IMR-90 (cell line): Measurements from ENCODE around the gene ADCY1. TPM values are rescaled to one million over a fixed set of nuclear protein-coding genes. Genes with fewer than 3 reads are reported as not detected.

Experiments
- ATAC-seq: fragments of 200-7000 bp; cut with Tn5 transposase; 2 replicates; pipeline ENCODE4 v1.9.1; 2020; ENCODE audit warnings: low read depth, mild to moderate bottlenecking, moderate library complexity
- BruUV-seq: library from RNA; stranded (reverse); fragments of 400-500 nt; replicated peaks from 2 replicates; lab custom pipeline; 2021; lab: Mats Ljungman, UMichigan
- CTCF ChIA-PET: fragments of 300-600 bp; formaldehyde crosslinking; extraction: SDS; loops from one replicate; lab custom pipeline; 2021; ENCODE audit warnings: antibody characterized with exemption; lab: Yijun Ruan, JAX
- POLR2A ChIA-PET: fragments of 300-600 bp; sonication (Branson Sonifier 250); formaldehyde crosslinking; loops from one replicate; lab custom pipeline; 2022; ENCODE audit warnings: antibody characterized with exemption; ENCODE audit not compliant: unreplicated experiment; lab: Charles Lee
- DNase-seq: peaks from one replicate; pipeline ENCODE4 v3.0.0; 2013
- H2AFZ ChIP-seq: replicated peaks from 2 replicates; pipeline ENCODE3; 2013; ENCODE audit warnings: low read length, mild to moderate bottlenecking; ENCODE audit not compliant: poor library complexity
- H2AK5ac ChIP-seq: 2 replicates; pipeline ENCODE4 v1.6.1; 2013; ENCODE audit warnings: low read depth, low read length, inconsistent platforms
- H2AK9ac ChIP-seq: replicated peaks from 2 replicates; pipeline ENCODE3; 2013; ENCODE audit warnings: mild to moderate bottlenecking, low read depth, low read length, moderate library complexity; ENCODE audit not compliant: poor library complexity
- H2BK120ac ChIP-seq: 2 replicates; pipeline ENCODE4 v1.6.1; 2013; ENCODE audit warnings: low read depth, low read length, inconsistent platforms
- H2BK15ac ChIP-seq: 3 replicates; pipeline ENCODE4 v1.6.1; 2013; ENCODE audit warnings: low read depth, low read length, inconsistent platforms
- H2BK20ac ChIP-seq: 2 replicates; pipeline ENCODE4 v1.6.1; 2013; ENCODE audit warnings: low read depth, mild to moderate bottlenecking, inconsistent platforms, low read length, moderate library complexity
- H2BK5ac ChIP-seq: 2 replicates; pipeline ENCODE4 v1.6.1; 2013; ENCODE audit warnings: mild to moderate bottlenecking, low read depth, low read length, inconsistent platforms; ENCODE audit not compliant: poor library complexity, severe bottlenecking
- H3K14ac ChIP-seq: replicated peaks from 2 replicates; pipeline ENCODE4 v1.6.1; 2013; ENCODE audit warnings: low read depth, low read length, inconsistent platforms
- H3K18ac ChIP-seq: 2 replicates; pipeline ENCODE4 v1.6.1; 2013; ENCODE audit warnings: low read depth, low read length, control low read depth
- H3K23ac ChIP-seq: 2 replicates; pipeline ENCODE4 v1.6.1; 2013; ENCODE audit warnings: low read depth, low read length, inconsistent platforms
- H3K27ac ChIP-seq: 2 replicates; pipeline ENCODE4 v1.5.1; 2013; ENCODE audit warnings: mild to moderate bottlenecking, control low read depth, low read length; ENCODE audit not compliant: insufficient read depth
- H3K27me3 ChIP-seq: 2 replicates; pipeline ENCODE4 v1.6.1; 2013; ENCODE audit warnings: low read length; ENCODE audit not compliant: control insufficient read depth, insufficient read depth
- H3K36me3 ChIP-seq: 2 replicates; pipeline ENCODE4 v1.6.1; 2013; ENCODE audit warnings: low read length, mixed read lengths; ENCODE audit not compliant: control insufficient read depth, insufficient read depth
- H3K4ac ChIP-seq: 2 replicates; pipeline ENCODE4 v1.6.1; 2013; ENCODE audit warnings: low read depth, low read length, inconsistent platforms
- H3K4me1 ChIP-seq: 2 replicates; pipeline ENCODE4 v1.6.1; 2013; ENCODE audit warnings: low read length, mixed read lengths; ENCODE audit not compliant: control insufficient read depth, insufficient read depth
- H3K4me2 ChIP-seq: 2 replicates; pipeline ENCODE4 v1.6.1; 2013; ENCODE audit warnings: low read depth, mild to moderate bottlenecking, control low read depth, low read length, moderate library complexity
- H3K4me3 ChIP-seq: 2 replicates; pipeline ENCODE4 v1.5.1; 2013; ENCODE audit warnings: low read depth, mild to moderate bottlenecking, control low read depth, low read length, moderate library complexity; ENCODE audit not compliant: insufficient read depth
- H3K56ac ChIP-seq: 2 replicates; pipeline ENCODE4 v1.6.1; 2013; ENCODE audit warnings: low read length, inconsistent platforms; ENCODE audit not compliant: insufficient read depth; ENCODE audit errors: extremely low read depth
- H3K79me1 ChIP-seq, 2 experiments: 2 replicates each; pipeline ENCODE4 v1.6.1; 2013; ENCODE audit warnings: low read length in 2 of 2, inconsistent platforms in 1 of 2, low read depth in 1 of 2
- H3K9ac ChIP-seq: 2 replicates; pipeline ENCODE4 v1.6.1; 2013; ENCODE audit warnings: low read depth, low read length, control low read depth
- H3K9me1 ChIP-seq: 2 replicates; pipeline ENCODE4 v1.6.1; 2013; ENCODE audit warnings: low read length, inconsistent platforms; ENCODE audit not compliant: insufficient read depth
- H3K9me3 ChIP-seq: 2 replicates; pipeline ENCODE4 v1.6.1; 2013; ENCODE audit warnings: low read length; ENCODE audit not compliant: control insufficient read depth, insufficient read depth
- H4K20me1 ChIP-seq: 2 replicates; pipeline ENCODE4 v1.6.1; 2013; ENCODE audit warnings: low read length, inconsistent platforms; ENCODE audit not compliant: insufficient read depth
- H4K5ac ChIP-seq: 2 replicates; pipeline ENCODE4 v1.6.1; 2013; ENCODE audit warnings: mild to moderate bottlenecking, low read depth, low read length, control low read depth
- H4K8ac ChIP-seq, 2 experiments: 2 replicates each; pipeline ENCODE4 v1.6.1; 2013; ENCODE audit warnings: low read depth in 2 of 2, low read length in 2 of 2, control low read depth in 1 of 2, inconsistent platforms in 1 of 2
- H4K91ac ChIP-seq: 2 replicates; pipeline ENCODE4 v1.6.1; 2013; ENCODE audit warnings: low read depth, low read length, inconsistent platforms; ENCODE audit not compliant: insufficient read depth
- MAZ ChIP-seq: IDR thresholded peaks from 2 replicates; pipeline ENCODE4 v1.6.1; 2012; ENCODE audit warnings: low read depth, mild to moderate bottlenecking, low read length, improper control_type of control experiment, moderate library complexity, borderline replicate concordance
- POLR2A ChIP-seq: IDR thresholded peaks from 2 replicates; pipeline ENCODE4 v1.6.1; 2012; ENCODE audit warnings: mild to moderate bottlenecking, low read depth, low read length
- WGBS, 2 experiments: methylation state at CpG; one replicate each; pipeline versions ENCODE4 v1.1.5 to v1.1.7; 2013; ENCODE audit warnings: missing lambda C conversion rate in 2 of 2; ENCODE audit not compliant: insufficient read length in 1 of 2; ENCODE audit errors: extremely low coverage in 2 of 2; 5-methylcytosine and 5-hydroxymethylcytosine counted together
- dilution Hi-C: fragments of 300-500 bp; cut with HindIII; formaldehyde crosslinking; loops from one replicate; pipeline ENCODE4 v1.14.3; 2018; ENCODE audit warnings: low sequenced_read_pairs; ENCODE audit not compliant: unreplicated experiment
- in situ Hi-C: fragments of 300-500 bp; cut with MboI; formaldehyde crosslinking; loops from 3 replicates; pipeline ENCODE4 v1.14.3; 2019; ENCODE audit warnings: low sequenced_read_pairs, inconsistent platforms, mixed read lengths
- intact Hi-C: fragments of 100-400 bp; cut with micrococcal nuclease; formaldehyde crosslinking; loops from 2 replicates; pipeline ENCODE4 v1.10.0; 2022
- polyA plus RNA-seq, 3 experiments: library from polyadenylated mRNA; depleted of rRNA; stranded (reverse); fragments of >200 nt; gene quantifications; 2 replicates each; pipeline ENCODE4 v1.2.3, GENCODE V29; 2012; ENCODE audit warnings: low replicate concordance in 1 of 3
- total RNA-seq: library from RNA; depleted of rRNA; stranded (reverse); fragments of >200 nt; gene quantifications from 2 replicates; pipeline ENCODE4 v1.2.3, GENCODE V29; 2012

ADCY1 gene
- total and polyA plus RNA-seq, 2 of the 4 experiments (the other 2 are of a cell fraction): 0.18 to 0.24 TPM

- H2BK120ac ChIP-seq: no peak overlapping the region
- no peaks in the 10 kb centered on the region for H3K36me3 ChIP-seq
- no peak overlapping the region for H4K8ac ChIP-seq
- H4K20me1 ChIP-seq: no peaks in the 10 kb centered on the region
- H2AK9ac ChIP-seq: no peak overlapping the region
- no peak overlapping the region; the same call in 1 of the 2 replicates for H3K4ac ChIP-seq
- H2AFZ ChIP-seq: no peak overlapping the region
- H3K27me3 ChIP-seq: no peaks in the 10 kb centered on the region; the same call in 1 of the 2 replicates
- CTCF ChIA-PET: no interaction called here
- no peak for TF ChIP-seq MAZ
- TF ChIP-seq POLR2A: no peak
- H3K9ac ChIP-seq: no peak overlapping the region
- H3K4me1 ChIP-seq: peaks cover 11% of the 10 kb centered on the region
- H3K14ac ChIP-seq: no peak overlapping the region
- in situ Hi-C loops (no loop called here), dilution Hi-C loops (no loop called here), intact Hi-C loops (no loop called here)
- no CpG with 5 or more reads among the region's 3 CpGs for WGBS, 2 experiments
- no peak overlapping the region for H2BK20ac ChIP-seq
- no peaks in the 10 kb centered on the region for H3K79me1 ChIP-seq
- no peak overlapping the region for H2BK15ac ChIP-seq
- no peak overlapping the region for H4K91ac ChIP-seq
- no peak overlapping the region for H3K56ac ChIP-seq
- H3K27ac ChIP-seq: no peak overlapping the region
- no peak overlapping the region for H2AK5ac ChIP-seq
- H3K9me3 ChIP-seq: no peaks in the 10 kb centered on the region
- no TSS peak for BruUV-seq
- no peak overlapping the region for H2BK5ac ChIP-seq
- peaks cover 10% of the 10 kb centered on the region; the same call in 1 of the 2 replicates for H3K9me1 ChIP-seq
- POLR2A ChIA-PET: no interaction called here
- no peak overlapping the region for H3K4me3 ChIP-seq
- ATAC-seq (no peak), DNase-seq (no peak)
- no peak overlapping the region for H3K4me2 ChIP-seq
- H3K18ac ChIP-seq: no peak overlapping the region
- no peak overlapping the region for H4K5ac ChIP-seq
- H3K23ac ChIP-seq: no peak overlapping the region
Observed at GRCh38 chr7:45687185-45687560, 113.0 kb downstream of the ADCY1 start.
